SK-N-SH (cell line): ENCODE measurements around the gene DICER1. TPM values are rescaled to one million over a fixed set of nuclear protein-coding genes. Genes with fewer than 3 reads are reported as not detected.

Experiments used
- CTCF ChIA-PET: fragments of 300-600, 350-600 bp; formaldehyde crosslinking; extraction: SDS; loops from one replicate; lab custom pipeline; 2021; lab: Yijun Ruan, JAX
- POLR2A ChIA-PET: fragments of 350-600 bp; sonication (Branson Sonifier 250); formaldehyde crosslinking; extraction: SDS; loops from one replicate; lab custom pipeline; 2020; ENCODE audit warnings: antibody characterized with exemption, inconsistent platforms; lab: Yijun Ruan, JAX
- DNase-seq: peaks from one replicate; pipeline ENCODE4 v3.0.0; 2012
- H2AFZ ChIP-seq: fragments of 200-600 bp; sonication (generic); 2 replicates; pipeline ENCODE4 v1.8.1; 2016; ENCODE audit warnings: antibody characterized with exemption, mild to moderate bottlenecking, low read depth
- H3F3A ChIP-seq: fragments of 200-600 bp; sonication (generic); replicated peaks from 2 replicates; pipeline ENCODE3; 2016; ENCODE audit warnings: antibody characterized with exemption, mild to moderate bottlenecking; ENCODE audit not compliant: insufficient read depth
- H3K27ac ChIP-seq, 2 experiments: fragments of 200-500 bp in 1 of 2; fragments of 200-600 bp in 1 of 2; sonication (Bioruptor generic) in 1 of 2; sonication (generic), shearing (Covaris generic) in 1 of 2; 2 replicates each; pipeline versions ENCODE4 v1.5.1 to v1.6.1; 2014 to 2016; ENCODE audit warnings: low read depth in 2 of 2, inconsistent platforms in 1 of 2, low read length in 1 of 2, mild to moderate bottlenecking in 1 of 2, mixed read lengths in 1 of 2
- H3K27me3 ChIP-seq: fragments of 200-600 bp; sonication (generic), shearing (Covaris generic); 2 replicates; pipeline ENCODE4 v1.6.1; 2016; ENCODE audit warnings: mixed run types; ENCODE audit not compliant: insufficient read depth
- H3K36me3 ChIP-seq, 2 experiments: fragments of 200-500 bp in 1 of 2; fragments of 200-600 bp in 1 of 2; sonication (Bioruptor generic) in 1 of 2; sonication (generic) in 1 of 2; replicated peaks in 1 of 2; 2 replicates each; pipeline versions ENCODE3 to v1.5.1; 2014 to 2016; ENCODE audit warnings: low read length in 1 of 2, mild to moderate bottlenecking in 1 of 2; ENCODE audit not compliant: insufficient read depth in 2 of 2, control insufficient read depth in 1 of 2
- H3K4me1 ChIP-seq, 2 experiments: fragments of 200-500 bp in 1 of 2; fragments of 200-600 bp in 1 of 2; sonication (Bioruptor generic) in 1 of 2; sonication (generic), shearing (Covaris generic) in 1 of 2; 2 replicates each; pipeline versions ENCODE4 v1.5.1 to v1.6.1; 2014 to 2016; ENCODE audit warnings: low read depth in 1 of 2, low read length in 1 of 2, mixed run types in 1 of 2; ENCODE audit not compliant: insufficient read depth in 2 of 2, control insufficient read depth in 1 of 2
- H3K4me2 ChIP-seq: fragments of 200-600 bp; sonication (generic), shearing (Covaris generic); 2 replicates; pipeline ENCODE4 v1.6.1; 2017; ENCODE audit warnings: mixed run types
- H3K4me3 ChIP-seq, 2 experiments: fragments of 200-500 bp in 1 of 2; fragments of 200-600 bp in 1 of 2; sonication (Bioruptor generic) in 1 of 2; sonication (generic), shearing (Covaris generic) in 1 of 2; 2 replicates each; pipeline versions ENCODE4 v1.5.1 to v1.8.1; 2014 to 2016; ENCODE audit warnings: low read depth in 2 of 2, inconsistent platforms in 1 of 2, low read length in 1 of 2, mild to moderate bottlenecking in 1 of 2, mixed read lengths in 1 of 2, moderate library complexity in 1 of 2
- H3K79me2 ChIP-seq: fragments of 200-600 bp; sonication (generic); 2 replicates; pipeline ENCODE4 v1.8.1; 2017; ENCODE audit warnings: mild to moderate bottlenecking; ENCODE audit not compliant: insufficient read depth
- H3K9ac ChIP-seq: fragments of 200-600 bp; sonication (generic); 2 replicates; pipeline ENCODE4 v1.6.1; 2017; ENCODE audit warnings: mixed run types
- H3K9me2 ChIP-seq: fragments of 200-600 bp; sonication (generic); 2 replicates; pipeline ENCODE4 v1.6.1; 2017; ENCODE audit warnings: mixed run types
- H3K9me3 ChIP-seq: fragments of 200-600 bp; sonication (generic); 2 replicates; pipeline ENCODE4 v1.6.1; 2017; ENCODE audit warnings: mixed run types, mild to moderate bottlenecking, moderate library complexity
- H4K20me1 ChIP-seq: fragments of 200-600 bp; sonication (generic); 2 replicates; pipeline ENCODE4 v1.6.1; 2017; ENCODE audit warnings: mild to moderate bottlenecking, mixed run types; ENCODE audit not compliant: insufficient read depth
- EP300 ChIP-seq, 2 experiments: IDR thresholded peaks; 2 replicates each; pipeline versions ENCODE4 v1.4.0 to v1.6.1; 2012; ENCODE audit warnings: borderline replicate concordance in 1 of 2, low read depth in 1 of 2, low read length in 1 of 2
- EZH2phosphoT487 ChIP-seq: fragments of 200-600 bp; sonication (generic); IDR thresholded peaks from 2 replicates; pipeline ENCODE4 v1.6.1; 2017; ENCODE audit warnings: low read depth, mixed run types, mild to moderate bottlenecking, antibody characterized with exemption, moderate library complexity, borderline replicate concordance
- FOSL2 ChIP-seq: IDR thresholded peaks from 2 replicates; pipeline ENCODE4 v1.4.0; 2012; ENCODE audit warnings: low read depth, mild to moderate bottlenecking, moderate library complexity, borderline replicate concordance
- FOXJ3 ChIP-seq: sonication (generic); formaldehyde crosslinking; IDR thresholded peaks from 2 replicates; pipeline ENCODE4 v1.5.1; 2020; ENCODE audit warnings: mild to moderate bottlenecking, missing genetic modification reagents
- GATA2 ChIP-seq: sonication (generic); formaldehyde crosslinking; IDR thresholded peaks from 2 replicates; pipeline ENCODE4 v1.5.0; 2020; ENCODE audit warnings: mild to moderate bottlenecking, missing genetic modification reagents
- MEF2A ChIP-seq: IDR thresholded peaks from 2 replicates; pipeline ENCODE4 v1.4.0; 2012; ENCODE audit warnings: low read depth, borderline replicate concordance
- MXI1 ChIP-seq: IDR thresholded peaks from 2 replicates; pipeline ENCODE4 v1.6.1; 2012; ENCODE audit warnings: mild to moderate bottlenecking, low read depth, low read length, improper control_type of control experiment
- NRF1 ChIP-seq: IDR thresholded peaks from 2 replicates; pipeline ENCODE4 v1.6.1; 2012; ENCODE audit warnings: low read depth, mild to moderate bottlenecking, low read length
- RCOR1 ChIP-seq: fragments of 150-350 bp; IDR thresholded peaks from 2 replicates; pipeline ENCODE4 v1.6.1; 2017; ENCODE audit warnings: antibody characterized with exemption, low read length
- RXRA ChIP-seq: IDR thresholded peaks from 2 replicates; pipeline ENCODE4 v1.4.0; 2012; ENCODE audit warnings: low read depth, mild to moderate bottlenecking, borderline replicate concordance
- TAF1 ChIP-seq: IDR thresholded peaks from 2 replicates; pipeline ENCODE4 v1.6.1; 2012; ENCODE audit warnings: low read depth, mild to moderate bottlenecking, low read length, moderate library complexity, borderline replicate concordance
- TEAD4 ChIP-seq: IDR thresholded peaks from 2 replicates; pipeline ENCODE4 v1.4.0; 2012; ENCODE audit warnings: mild to moderate bottlenecking, borderline replicate concordance; ENCODE audit not compliant: insufficient read depth
- WGBS: methylation state at CpG from one replicate; pipeline ENCODE4 v1.1.6; 2017; ENCODE audit warnings: low lambda C conversion rate; 5-methylcytosine and 5-hydroxymethylcytosine counted together
- polyA plus RNA-seq, 3 experiments: library from polyadenylated mRNA; depleted of rRNA; stranded (reverse); fragments of >200 nt; gene quantifications; 2 replicates each; pipeline ENCODE4 v1.2.3, GENCODE V29; 2012
- TF ChIP-seq, protein P1 (sequence below): IDR thresholded peaks from 2 replicates; pipeline ENCODE4 v1.4.0; 2012; ENCODE audit warnings: low read depth, borderline replicate concordance
- TF ChIP-seq, protein P2 (sequence below): IDR thresholded peaks from 2 replicates; pipeline ENCODE4 v1.4.0; 2012; ENCODE audit warnings: low read depth
- TF ChIP-seq, protein P3 (sequence below): fragments of 150-350 bp; IDR thresholded peaks from 2 replicates; pipeline ENCODE4 v1.6.1; 2017; ENCODE audit warnings: antibody characterized with exemption, low read length, low read depth, borderline replicate concordance
- TF ChIP-seq, protein P4 (sequence below): fragments of 150-350 bp; IDR thresholded peaks from 2 replicates; pipeline ENCODE4 v1.6.1; 2016; ENCODE audit warnings: mild to moderate bottlenecking, low read depth, low read length
- TF ChIP-seq, protein P5 (sequence below): IDR thresholded peaks from 2 replicates; pipeline ENCODE4 v1.4.0; 2012; ENCODE audit warnings: low read depth, borderline replicate concordance

DICER1 gene
- polyA plus RNA-seq, 1 of the 3 experiments (the other 2 are of a cell fraction) = 4.7 TPM

DNA sequence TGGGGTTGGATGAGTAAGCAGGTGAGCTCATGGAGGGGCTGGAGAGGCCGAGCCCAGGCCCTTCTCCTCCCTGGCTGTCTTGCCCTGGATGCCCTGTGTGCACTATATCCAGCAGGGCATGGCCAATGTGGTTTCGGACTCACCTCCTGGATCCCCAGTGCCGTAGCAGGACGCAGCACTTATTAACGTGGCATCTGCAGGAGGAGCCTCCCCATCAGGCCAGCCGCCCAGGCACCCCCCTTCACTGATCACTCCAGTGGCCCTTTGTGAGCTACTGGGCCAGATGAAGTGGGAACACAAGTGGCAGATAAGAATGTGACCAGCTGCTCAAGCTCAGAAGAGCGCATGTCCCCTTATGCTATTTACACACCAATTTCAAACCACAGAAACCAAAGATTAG lies 43.1 kb upstream of the DICER1 start:
- H3K79me2 ChIP-seq = no peaks in the 10 kb centered on the region
- no peaks in the 10 kb centered on the region for H3K27me3 ChIP-seq
- TF ChIP-seq, protein P1, sequence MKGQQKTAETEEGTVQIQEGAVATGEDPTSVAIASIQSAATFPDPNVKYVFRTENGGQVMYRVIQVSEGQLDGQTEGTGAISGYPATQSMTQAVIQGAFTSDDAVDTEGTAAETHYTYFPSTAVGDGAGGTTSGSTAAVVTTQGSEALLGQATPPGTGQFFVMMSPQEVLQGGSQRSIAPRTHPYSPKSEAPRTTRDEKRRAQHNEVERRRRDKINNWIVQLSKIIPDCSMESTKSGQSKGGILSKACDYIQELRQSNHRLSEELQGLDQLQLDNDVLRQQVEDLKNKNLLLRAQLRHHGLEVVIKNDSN = no peak
- no peak for TF ChIP-seq EZH2phosphoT487
- TF ChIP-seq, protein P2, sequence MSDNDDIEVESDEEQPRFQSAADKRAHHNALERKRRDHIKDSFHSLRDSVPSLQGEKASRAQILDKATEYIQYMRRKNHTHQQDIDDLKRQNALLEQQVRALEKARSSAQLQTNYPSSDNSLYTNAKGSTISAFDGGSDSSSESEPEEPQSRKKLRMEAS = no peak
- no peak for TF ChIP-seq TEAD4
- no peak for TF ChIP-seq EP300 (IDR thresholded peaks at IDR 0.05; ENCODE audit: borderline replicate concordance in 1 of 2, low read depth in 1 of 2, low read length in 1 of 2)
- no peak for TF ChIP-seq MEF2A
- no peak for TF ChIP-seq RXRA
- no peak for TF ChIP-seq MXI1
- TF ChIP-seq, protein P3, sequence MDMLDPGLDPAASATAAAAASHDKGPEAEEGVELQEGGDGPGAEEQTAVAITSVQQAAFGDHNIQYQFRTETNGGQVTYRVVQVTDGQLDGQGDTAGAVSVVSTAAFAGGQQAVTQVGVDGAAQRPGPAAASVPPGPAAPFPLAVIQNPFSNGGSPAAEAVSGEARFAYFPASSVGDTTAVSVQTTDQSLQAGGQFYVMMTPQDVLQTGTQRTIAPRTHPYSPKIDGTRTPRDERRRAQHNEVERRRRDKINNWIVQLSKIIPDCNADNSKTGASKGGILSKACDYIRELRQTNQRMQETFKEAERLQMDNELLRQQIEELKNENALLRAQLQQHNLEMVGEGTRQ = no peak
- no peak for TF ChIP-seq RCOR1
- TF ChIP-seq, protein P4, sequence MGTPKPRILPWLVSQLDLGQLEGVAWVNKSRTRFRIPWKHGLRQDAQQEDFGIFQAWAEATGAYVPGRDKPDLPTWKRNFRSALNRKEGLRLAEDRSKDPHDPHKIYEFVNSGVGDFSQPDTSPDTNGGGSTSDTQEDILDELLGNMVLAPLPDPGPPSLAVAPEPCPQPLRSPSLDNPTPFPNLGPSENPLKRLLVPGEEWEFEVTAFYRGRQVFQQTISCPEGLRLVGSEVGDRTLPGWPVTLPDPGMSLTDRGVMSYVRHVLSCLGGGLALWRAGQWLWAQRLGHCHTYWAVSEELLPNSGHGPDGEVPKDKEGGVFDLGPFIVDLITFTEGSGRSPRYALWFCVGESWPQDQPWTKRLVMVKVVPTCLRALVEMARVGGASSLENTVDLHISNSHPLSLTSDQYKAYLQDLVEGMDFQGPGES = no peak
- no peak overlapping the region for H3K4me2 ChIP-seq
- POLR2A ChIA-PET = no interaction called here
- 80% methylated on average over 2 of the region's 7 CpGs for WGBS
- no peaks in the 10 kb centered on the region for H3K9me3 ChIP-seq
- H3K4me3 ChIP-seq = no peak overlapping the region
- H3K9ac ChIP-seq = no peak overlapping the region
- H3K9me2 ChIP-seq = no peaks in the 10 kb centered on the region
- H2AFZ ChIP-seq = no peak overlapping the region
- no peak overlapping the region for H3K27ac ChIP-seq
- H4K20me1 ChIP-seq = no peaks in the 10 kb centered on the region
- H3F3A ChIP-seq = no peaks in the 10 kb centered on the region
- CTCF ChIA-PET = no interaction called here
- no peak for DNase-seq
- H3K36me3 ChIP-seq = no peaks in the 10 kb centered on the region
- H3K4me1 ChIP-seq = no peaks in the 10 kb centered on the region

DNA sequence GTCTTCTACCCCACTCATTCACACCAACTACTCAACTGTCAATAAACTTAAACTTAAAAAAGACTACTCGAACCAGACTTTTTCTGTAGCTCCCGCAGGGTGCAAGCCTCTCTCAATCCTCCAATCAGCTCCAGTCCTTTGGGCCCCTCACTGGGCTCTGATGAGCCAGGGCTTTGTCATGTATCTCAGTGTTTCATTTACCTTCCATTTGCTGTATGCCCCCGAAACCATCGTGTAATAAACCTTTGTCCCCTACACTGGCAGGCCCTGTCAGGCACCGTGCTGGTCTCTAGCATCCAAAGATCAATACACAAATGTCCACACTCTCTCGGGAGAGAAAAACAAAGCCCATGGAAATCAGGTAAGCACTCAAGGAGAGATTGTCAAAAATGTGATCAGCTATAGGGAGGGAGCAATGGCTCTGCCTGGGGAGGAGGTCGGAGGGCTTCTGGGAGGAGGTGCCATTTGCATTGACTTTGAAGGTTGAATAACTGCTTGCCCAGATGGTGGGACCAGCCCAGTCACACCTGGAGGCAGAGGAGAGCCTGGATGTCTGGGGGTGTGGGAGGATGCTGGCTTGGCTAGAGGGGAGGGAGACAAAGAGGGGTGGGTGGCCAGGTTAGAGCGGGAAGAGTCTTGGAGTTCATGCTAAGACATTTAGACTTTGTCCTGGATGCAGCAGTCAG lies 42.1 kb upstream of the DICER1 start:
- no peak overlapping the region for H2AFZ ChIP-seq
- 94% methylated on average over 8 of the region's 8 CpGs for WGBS
- no peaks in the 10 kb centered on the region for H4K20me1 ChIP-seq
- CTCF ChIA-PET = no interaction called here
- no peaks in the 10 kb centered on the region for H3K9me2 ChIP-seq
- H3F3A ChIP-seq = no peaks in the 10 kb centered on the region
- H3K4me2 ChIP-seq = no peak overlapping the region
- H3K79me2 ChIP-seq = no peaks in the 10 kb centered on the region
- no peaks in the 10 kb centered on the region for H3K27me3 ChIP-seq
- no peaks in the 10 kb centered on the region for H3K9me3 ChIP-seq
- H3K36me3 ChIP-seq = no peaks in the 10 kb centered on the region
- H3K9ac ChIP-seq = no peak overlapping the region
- DNase-seq = no peak
- no peak overlapping the region for H3K27ac ChIP-seq
- POLR2A ChIA-PET = no interaction called here
- H3K4me3 ChIP-seq = no peak overlapping the region
- H3K4me1 ChIP-seq = no peaks in the 10 kb centered on the region
- TF ChIP-seq, protein P5, sequence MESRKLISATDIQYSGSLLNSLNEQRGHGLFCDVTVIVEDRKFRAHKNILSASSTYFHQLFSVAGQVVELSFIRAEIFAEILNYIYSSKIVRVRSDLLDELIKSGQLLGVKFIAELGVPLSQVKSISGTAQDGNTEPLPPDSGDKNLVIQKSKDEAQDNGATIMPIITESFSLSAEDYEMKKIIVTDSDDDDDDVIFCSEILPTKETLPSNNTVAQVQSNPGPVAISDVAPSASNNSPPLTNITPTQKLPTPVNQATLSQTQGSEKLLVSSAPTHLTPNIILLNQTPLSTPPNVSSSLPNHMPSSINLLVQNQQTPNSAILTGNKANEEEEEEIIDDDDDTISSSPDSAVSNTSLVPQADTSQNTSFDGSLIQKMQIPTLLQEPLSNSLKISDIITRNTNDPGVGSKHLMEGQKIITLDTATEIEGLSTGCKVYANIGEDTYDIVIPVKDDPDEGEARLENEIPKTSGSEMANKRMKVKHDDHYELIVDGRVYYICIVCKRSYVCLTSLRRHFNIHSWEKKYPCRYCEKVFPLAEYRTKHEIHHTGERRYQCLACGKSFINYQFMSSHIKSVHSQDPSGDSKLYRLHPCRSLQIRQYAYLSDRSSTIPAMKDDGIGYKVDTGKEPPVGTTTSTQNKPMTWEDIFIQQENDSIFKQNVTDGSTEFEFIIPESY = no peak
- TF ChIP-seq TAF1 = no peak
- TF ChIP-seq FOXJ3 (CRISPR knock-in tag) = no peak
- no peak for TF ChIP-seq FOSL2
- no peak for TF ChIP-seq NRF1
- TF ChIP-seq GATA2 (CRISPR knock-in tag) = no peak
- TF ChIP-seq TEAD4 = no peak
- TF ChIP-seq, all 33 proteins: peak for 0
